Osteocyte (in vitro differentiated cells): ENCODE results near the gene BMPR1B. TPM values are rescaled to one million over a fixed set of nuclear protein-coding genes. Genes with fewer than 3 reads are reported as not detected.

Source experiments
- DNase-seq: peaks from one replicate; pipeline ENCODE4 v3.0.0; 2021; ENCODE audit warnings: mixed read lengths; ENCODE audit not compliant: unreplicated experiment; ENCODE audit errors: extremely low spot score
- H3K27ac Mint-ChIP-seq: one replicate; pipeline ENCODE4 v1.8.0; 2021; ENCODE audit warnings: mild to moderate bottlenecking, mixed read lengths; ENCODE audit not compliant: unreplicated experiment
- H3K27me3 Mint-ChIP-seq: one replicate; pipeline ENCODE4 v1.8.0; 2021; ENCODE audit warnings: mixed read lengths; ENCODE audit not compliant: unreplicated experiment
- H3K36me3 Mint-ChIP-seq: one replicate; pipeline ENCODE4 v1.8.0; 2021; ENCODE audit warnings: mixed read lengths; ENCODE audit not compliant: unreplicated experiment
- H3K4me1 Mint-ChIP-seq: one replicate; pipeline ENCODE4 v1.8.0; 2021; ENCODE audit warnings: mixed read lengths; ENCODE audit not compliant: unreplicated experiment
- H3K4me3 Mint-ChIP-seq: one replicate; pipeline ENCODE4 v1.8.0; 2021; ENCODE audit warnings: mild to moderate bottlenecking, moderate library complexity, mixed read lengths; ENCODE audit not compliant: unreplicated experiment
- H3K9me3 Mint-ChIP-seq: one replicate; pipeline ENCODE4 v1.8.0; 2021; ENCODE audit warnings: mixed read lengths; ENCODE audit not compliant: unreplicated experiment
- total RNA-seq: library from RNA; stranded (reverse); gene quantifications from 2 replicates; pipeline ENCODE4 v1.2.1, GENCODE V29; 2021
- TF ChIP-seq, protein P1 (sequence below): fragments of 200-600 bp; sonication (generic); IDR thresholded peaks from 2 replicates; pipeline ENCODE4 v1.5.0; 2021; ENCODE audit warnings: antibody characterized with exemption, mild to moderate bottlenecking, moderate library complexity

The BMPR1B gene
- total RNA-seq, 1 donor from 2014 or later = 1.5 TPM

DNA sequence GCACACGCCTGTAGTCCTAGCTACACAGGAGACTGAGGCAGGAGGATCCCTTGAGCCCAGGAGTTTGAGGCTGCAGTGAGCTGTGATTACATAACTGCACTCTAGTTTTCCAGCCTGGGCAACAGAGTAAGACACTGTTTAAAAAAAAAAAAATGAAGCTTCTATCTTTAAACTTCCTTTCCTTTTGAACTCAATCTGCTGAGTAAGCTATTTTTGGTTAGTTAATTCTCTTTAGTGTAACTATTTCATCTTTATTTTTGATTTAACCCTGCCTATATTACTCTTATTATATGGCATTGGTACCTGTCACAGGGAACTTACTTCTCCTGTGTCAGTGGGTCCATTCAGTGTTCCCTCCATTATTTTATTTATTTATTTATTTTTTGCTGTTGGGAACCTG, 160.8 kb downstream of the BMPR1B start:
- DNase-seq = no peak
- TF ChIP-seq, protein P1, sequence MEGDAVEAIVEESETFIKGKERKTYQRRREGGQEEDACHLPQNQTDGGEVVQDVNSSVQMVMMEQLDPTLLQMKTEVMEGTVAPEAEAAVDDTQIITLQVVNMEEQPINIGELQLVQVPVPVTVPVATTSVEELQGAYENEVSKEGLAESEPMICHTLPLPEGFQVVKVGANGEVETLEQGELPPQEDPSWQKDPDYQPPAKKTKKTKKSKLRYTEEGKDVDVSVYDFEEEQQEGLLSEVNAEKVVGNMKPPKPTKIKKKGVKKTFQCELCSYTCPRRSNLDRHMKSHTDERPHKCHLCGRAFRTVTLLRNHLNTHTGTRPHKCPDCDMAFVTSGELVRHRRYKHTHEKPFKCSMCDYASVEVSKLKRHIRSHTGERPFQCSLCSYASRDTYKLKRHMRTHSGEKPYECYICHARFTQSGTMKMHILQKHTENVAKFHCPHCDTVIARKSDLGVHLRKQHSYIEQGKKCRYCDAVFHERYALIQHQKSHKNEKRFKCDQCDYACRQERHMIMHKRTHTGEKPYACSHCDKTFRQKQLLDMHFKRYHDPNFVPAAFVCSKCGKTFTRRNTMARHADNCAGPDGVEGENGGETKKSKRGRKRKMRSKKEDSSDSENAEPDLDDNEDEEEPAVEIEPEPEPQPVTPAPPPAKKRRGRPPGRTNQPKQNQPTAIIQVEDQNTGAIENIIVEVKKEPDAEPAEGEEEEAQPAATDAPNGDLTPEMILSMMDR = no peak
- no peak overlapping the region for H3K4me3 Mint-ChIP-seq
- H3K36me3 Mint-ChIP-seq = no peaks in the 10 kb centered on the region
- no peak overlapping the region for H3K27ac Mint-ChIP-seq
- no peaks in the 10 kb centered on the region for H3K4me1 Mint-ChIP-seq
- peaks cover 9% of the 10 kb centered on the region for H3K9me3 Mint-ChIP-seq
- no peaks in the 10 kb centered on the region for H3K27me3 Mint-ChIP-seq

- peaks cover 9% of the 10 kb centered on the region for H3K9me3 Mint-ChIP-seq
- TF ChIP-seq, protein P1 = no peak
Measured at GRCh38 chr4:94920369-94920768, 162.6 kb downstream of the BMPR1B start.

GRCh38 chr4:94924566-94924965, 166.8 kb downstream of the BMPR1B start:
- TF ChIP-seq, protein P1 = no peak
- Mint-ChIP-seq H3K4me1 (peaks cover 19% of the 10 kb centered on the region), H3K27ac (no peak overlapping the region), H3K9me3 (no peaks in the 10 kb centered on the region), H3K36me3 (no peaks in the 10 kb centered on the region), H3K27me3 (no peaks in the 10 kb centered on the region), H3K4me3 (no peak overlapping the region)
- DNase-seq = no peak

More at GRCh38 chr4:94920369-94920768, 162.6 kb downstream of the BMPR1B start:
- no peaks in the 10 kb centered on the region for H3K27me3 Mint-ChIP-seq
- H3K4me3 Mint-ChIP-seq = no peak overlapping the region
- H3K36me3 Mint-ChIP-seq = no peaks in the 10 kb centered on the region
- no peak overlapping the region for H3K27ac Mint-ChIP-seq
- no peak for DNase-seq
- no peaks in the 10 kb centered on the region for H3K4me1 Mint-ChIP-seq

- Mint-ChIP-seq H3K4me3 (no peak overlapping the region), H3K27ac (no peak overlapping the region), H3K36me3 (no peaks in the 10 kb centered on the region), H3K9me3 (no peaks in the 10 kb centered on the region), H3K27me3 (no peaks in the 10 kb centered on the region), H3K4me1 (peaks cover 19% of the 10 kb centered on the region)
- TF ChIP-seq, protein P1 = no peak
- DNase-seq = no peak
Measured at GRCh38 chr4:94925764-94926347, 168.1 kb downstream of the BMPR1B start.

DNA sequence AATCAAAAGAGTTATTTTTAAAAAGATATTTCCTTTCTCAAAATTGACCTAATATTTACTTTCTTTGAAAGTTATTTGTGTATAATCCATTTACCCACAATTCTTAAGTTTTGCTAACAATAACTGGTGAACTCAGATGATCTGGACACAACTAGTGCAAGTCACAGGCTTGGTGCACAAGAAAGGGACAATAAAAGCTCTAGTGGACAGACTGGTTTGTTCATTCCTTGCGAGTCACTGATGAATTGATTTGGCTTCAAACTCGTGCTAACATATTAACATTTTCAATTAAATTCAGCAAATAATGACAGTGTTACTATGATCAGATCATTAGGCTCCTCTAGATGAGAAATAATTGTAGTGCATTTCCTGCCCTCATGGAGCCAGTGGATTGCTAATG, 169.2 kb downstream of the BMPR1B start:
- H3K27me3 Mint-ChIP-seq = no peaks in the 10 kb centered on the region
- no peaks in the 10 kb centered on the region for H3K36me3 Mint-ChIP-seq
- TF ChIP-seq, protein P1 = no peak
- no peak overlapping the region for H3K27ac Mint-ChIP-seq
- no peaks in the 10 kb centered on the region for H3K9me3 Mint-ChIP-seq
- H3K4me3 Mint-ChIP-seq = no peak overlapping the region
- no peak for DNase-seq
- H3K4me1 Mint-ChIP-seq = peaks cover 22% of the 10 kb centered on the region
